Measurements from ENCODE around the gene RUNX1.

DNA sequence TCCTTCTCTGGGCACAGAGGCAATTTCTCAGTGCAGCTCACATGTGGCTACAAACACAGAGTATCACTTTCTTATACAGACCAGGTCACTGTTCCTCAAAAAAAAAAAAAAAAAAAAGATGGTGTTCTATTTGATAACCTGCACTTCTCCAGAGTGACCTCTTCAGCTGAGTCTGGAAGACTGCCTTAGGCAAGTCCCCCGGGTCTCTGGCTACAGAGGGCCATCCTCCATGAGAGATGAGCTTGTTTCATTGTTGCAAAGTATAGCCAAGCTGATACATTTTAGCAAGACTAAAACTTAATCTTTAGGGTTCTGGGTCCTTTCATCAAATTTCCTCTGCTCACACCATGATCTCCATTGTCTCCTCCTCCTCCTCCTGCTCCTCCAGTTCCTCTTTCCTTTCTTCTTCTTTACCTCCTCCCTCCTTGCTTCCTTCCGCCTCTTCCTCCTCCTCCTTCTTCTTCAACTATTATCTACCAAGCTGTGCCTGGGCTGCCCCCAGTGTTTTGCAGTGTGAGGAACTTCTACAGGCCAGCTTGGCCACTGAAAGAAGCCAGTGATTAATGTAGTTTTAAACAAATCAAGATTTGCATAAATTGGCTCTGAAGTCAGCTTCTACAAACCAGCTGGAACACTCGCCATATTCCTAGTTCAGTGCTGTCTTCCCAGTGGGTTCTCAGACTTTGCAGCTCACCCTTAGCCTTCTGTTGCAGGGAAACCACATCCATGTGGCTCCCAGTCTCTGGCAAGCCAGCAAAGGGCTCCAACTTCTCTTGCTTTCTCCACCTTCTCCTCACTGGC lies 139.4 kb downstream of the RUNX1 start:
- no peak for TF ChIP-seq EP300 (IDR thresholded peaks at IDR 0.05; ENCODE audit: borderline replicate concordance in 1 of 2, low read depth in 1 of 2, low read length in 1 of 2)
- TF ChIP-seq, protein P1, sequence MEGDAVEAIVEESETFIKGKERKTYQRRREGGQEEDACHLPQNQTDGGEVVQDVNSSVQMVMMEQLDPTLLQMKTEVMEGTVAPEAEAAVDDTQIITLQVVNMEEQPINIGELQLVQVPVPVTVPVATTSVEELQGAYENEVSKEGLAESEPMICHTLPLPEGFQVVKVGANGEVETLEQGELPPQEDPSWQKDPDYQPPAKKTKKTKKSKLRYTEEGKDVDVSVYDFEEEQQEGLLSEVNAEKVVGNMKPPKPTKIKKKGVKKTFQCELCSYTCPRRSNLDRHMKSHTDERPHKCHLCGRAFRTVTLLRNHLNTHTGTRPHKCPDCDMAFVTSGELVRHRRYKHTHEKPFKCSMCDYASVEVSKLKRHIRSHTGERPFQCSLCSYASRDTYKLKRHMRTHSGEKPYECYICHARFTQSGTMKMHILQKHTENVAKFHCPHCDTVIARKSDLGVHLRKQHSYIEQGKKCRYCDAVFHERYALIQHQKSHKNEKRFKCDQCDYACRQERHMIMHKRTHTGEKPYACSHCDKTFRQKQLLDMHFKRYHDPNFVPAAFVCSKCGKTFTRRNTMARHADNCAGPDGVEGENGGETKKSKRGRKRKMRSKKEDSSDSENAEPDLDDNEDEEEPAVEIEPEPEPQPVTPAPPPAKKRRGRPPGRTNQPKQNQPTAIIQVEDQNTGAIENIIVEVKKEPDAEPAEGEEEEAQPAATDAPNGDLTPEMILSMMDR (IDR thresholded peaks at IDR 0.05), result no peak
- no peak for TF ChIP-seq FOXM1 (IDR thresholded peaks at IDR 0.05; ENCODE audit: low read depth)
- TF ChIP-seq, protein P2, sequence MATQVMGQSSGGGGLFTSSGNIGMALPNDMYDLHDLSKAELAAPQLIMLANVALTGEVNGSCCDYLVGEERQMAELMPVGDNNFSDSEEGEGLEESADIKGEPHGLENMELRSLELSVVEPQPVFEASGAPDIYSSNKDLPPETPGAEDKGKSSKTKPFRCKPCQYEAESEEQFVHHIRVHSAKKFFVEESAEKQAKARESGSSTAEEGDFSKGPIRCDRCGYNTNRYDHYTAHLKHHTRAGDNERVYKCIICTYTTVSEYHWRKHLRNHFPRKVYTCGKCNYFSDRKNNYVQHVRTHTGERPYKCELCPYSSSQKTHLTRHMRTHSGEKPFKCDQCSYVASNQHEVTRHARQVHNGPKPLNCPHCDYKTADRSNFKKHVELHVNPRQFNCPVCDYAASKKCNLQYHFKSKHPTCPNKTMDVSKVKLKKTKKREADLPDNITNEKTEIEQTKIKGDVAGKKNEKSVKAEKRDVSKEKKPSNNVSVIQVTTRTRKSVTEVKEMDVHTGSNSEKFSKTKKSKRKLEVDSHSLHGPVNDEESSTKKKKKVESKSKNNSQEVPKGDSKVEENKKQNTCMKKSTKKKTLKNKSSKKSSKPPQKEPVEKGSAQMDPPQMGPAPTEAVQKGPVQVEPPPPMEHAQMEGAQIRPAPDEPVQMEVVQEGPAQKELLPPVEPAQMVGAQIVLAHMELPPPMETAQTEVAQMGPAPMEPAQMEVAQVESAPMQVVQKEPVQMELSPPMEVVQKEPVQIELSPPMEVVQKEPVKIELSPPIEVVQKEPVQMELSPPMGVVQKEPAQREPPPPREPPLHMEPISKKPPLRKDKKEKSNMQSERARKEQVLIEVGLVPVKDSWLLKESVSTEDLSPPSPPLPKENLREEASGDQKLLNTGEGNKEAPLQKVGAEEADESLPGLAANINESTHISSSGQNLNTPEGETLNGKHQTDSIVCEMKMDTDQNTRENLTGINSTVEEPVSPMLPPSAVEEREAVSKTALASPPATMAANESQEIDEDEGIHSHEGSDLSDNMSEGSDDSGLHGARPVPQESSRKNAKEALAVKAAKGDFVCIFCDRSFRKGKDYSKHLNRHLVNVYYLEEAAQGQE (IDR thresholded peaks at IDR 0.05; ENCODE audit: low read depth, low read length), result no peak
- TF ChIP-seq FOXJ3 (CRISPR knock-in tag; IDR thresholded peaks at IDR 0.05), result no peak
- no peak for TF ChIP-seq TEAD4 (IDR thresholded peaks at IDR 0.05; ENCODE audit: borderline replicate concordance, insufficient read depth)
- TF ChIP-seq RAD21 (IDR thresholded peaks at IDR 0.05; ENCODE audit: low read length), result no peak
- TF ChIP-seq GATA2 (CRISPR knock-in tag; IDR thresholded peaks at IDR 0.05), result no peak
- TF ChIP-seq YY1 (IDR thresholded peaks at IDR 0.05; ENCODE audit: low read depth), result no peak
- no peak for TF ChIP-seq TAF1 (IDR thresholded peaks at IDR 0.05; ENCODE audit: borderline replicate concordance, low read depth, low read length)
- no peak for TF ChIP-seq NRF1 (IDR thresholded peaks at IDR 0.05; ENCODE audit: low read depth, low read length)
- TF ChIP-seq FOSL2 (IDR thresholded peaks at IDR 0.05; ENCODE audit: borderline replicate concordance, low read depth), result no peak
- no peak for TF ChIP-seq RXRA (IDR thresholded peaks at IDR 0.05; ENCODE audit: borderline replicate concordance, low read depth)
